Brain microvascular endothelial cell (primary cell): ENCODE results near the gene GPR78.

Source experiments
- DNase-seq: peaks from one replicate; pipeline ENCODE4 v3.0.0-alpha.2; 2020
- H3K27ac ChIP-seq: fragments of 250-450 bp; sonication (Bioruptor Pico); 2 replicates; pipeline ENCODE4 v1.5.1; 2020; ENCODE audit warnings: mild to moderate bottlenecking, moderate library complexity
- H3K27me3 ChIP-seq: fragments of 250-450 bp; sonication (Bioruptor Pico); replicated peaks from 2 replicates; pipeline ENCODE4 v1.5.1; 2020; ENCODE audit warnings: mild to moderate bottlenecking
- H3K36me3 ChIP-seq: fragments of 250-450 bp; sonication (Bioruptor Pico); replicated peaks from 2 replicates; pipeline ENCODE4 v1.5.1; 2020; ENCODE audit warnings: mild to moderate bottlenecking
- H3K4me3 ChIP-seq: 2 replicates; pipeline ENCODE4 v1.5.1; 2011; ENCODE audit warnings: low read depth, mild to moderate bottlenecking, control low read depth, low read length, moderate library complexity
- CTCF ChIP-seq: IDR thresholded peaks from 2 replicates; pipeline ENCODE4 v1.5.1; 2011; ENCODE audit warnings: low read depth, mild to moderate bottlenecking, moderate library complexity, low read length, control low read depth, inconsistent platforms; ENCODE audit errors: missing control alignments
- in situ Hi-C: cut with HindIII; loops from 2 replicates; pipeline ENCODE4 v1.10.0; 2017; ENCODE audit warnings: low sequenced_read_pairs, low pct_ligation_motif_present

Gene GPR78

GRCh38 chr4:8582941-8583654 is 2.9 kb downstream of the GPR78 start:
- no peak overlapping the region for H3K27ac ChIP-seq
- no peak overlapping the region for H3K4me3 ChIP-seq
- no peak for DNase-seq
- no peaks in the 10 kb centered on the region for H3K36me3 ChIP-seq
- peaks cover 32% of the 10 kb centered on the region for H3K27me3 ChIP-seq
- TF ChIP-seq CTCF, result no peak
- in situ Hi-C loops, result no loop called here

GRCh38 chr4:8583655-8584025 is 3.4 kb downstream of the GPR78 start:
- no peak for DNase-seq
- Histone ChIP-seq H3K36me3 (no peaks in the 10 kb centered on the region), H3K27ac (no peak overlapping the region), H3K27me3 (peaks cover 32% of the 10 kb centered on the region), H3K4me3 (no peak overlapping the region)
- TF ChIP-seq CTCF, result no peak
- in situ Hi-C loops, result no loop called here

GRCh38 chr4:8585186-8585585 is 5.0 kb downstream of the GPR78 start:
- TF ChIP-seq CTCF, result peak; percentile 24
- Histone ChIP-seq H3K36me3 (no peaks in the 10 kb centered on the region), H3K4me3 (no peak overlapping the region), H3K27me3 (peaks cover 32% of the 10 kb centered on the region), H3K27ac (no peak overlapping the region)
- in situ Hi-C loops, result no loop called here
- DNase-seq, result no peak

GRCh38 chr4:8585721-8586212 is 5.6 kb downstream of the GPR78 start:
- peaks cover 26% of the 10 kb centered on the region for H3K27me3 ChIP-seq
- in situ Hi-C loops, result no loop called here

GRCh38 chr4:8586246-8586645 is 6.1 kb downstream of the GPR78 start:
- in situ Hi-C loops, result no loop called here
- no peak overlapping the region for H3K4me3 ChIP-seq
- H3K36me3 ChIP-seq, result no peaks in the 10 kb centered on the region
- TF ChIP-seq CTCF, result no peak
- no peak for DNase-seq
- peaks cover 26% of the 10 kb centered on the region for H3K27me3 ChIP-seq
- H3K27ac ChIP-seq, result no peak overlapping the region

More at GRCh38 chr4:8585721-8586212, 5.6 kb downstream of the GPR78 start:
- TF ChIP-seq CTCF, result no peak
- no peak for DNase-seq
- Histone ChIP-seq H3K4me3 (no peak overlapping the region), H3K36me3 (no peaks in the 10 kb centered on the region), H3K27ac (no peak overlapping the region)
